ENCODE results near the gene OR4K5. TPM values are rescaled to one million over a fixed set of nuclear protein-coding genes. Genes with fewer than 3 reads are reported as not detected.

The OR4K5 gene
- total RNA-seq, 1 donor from 2014 or later: not detected

DNA sequence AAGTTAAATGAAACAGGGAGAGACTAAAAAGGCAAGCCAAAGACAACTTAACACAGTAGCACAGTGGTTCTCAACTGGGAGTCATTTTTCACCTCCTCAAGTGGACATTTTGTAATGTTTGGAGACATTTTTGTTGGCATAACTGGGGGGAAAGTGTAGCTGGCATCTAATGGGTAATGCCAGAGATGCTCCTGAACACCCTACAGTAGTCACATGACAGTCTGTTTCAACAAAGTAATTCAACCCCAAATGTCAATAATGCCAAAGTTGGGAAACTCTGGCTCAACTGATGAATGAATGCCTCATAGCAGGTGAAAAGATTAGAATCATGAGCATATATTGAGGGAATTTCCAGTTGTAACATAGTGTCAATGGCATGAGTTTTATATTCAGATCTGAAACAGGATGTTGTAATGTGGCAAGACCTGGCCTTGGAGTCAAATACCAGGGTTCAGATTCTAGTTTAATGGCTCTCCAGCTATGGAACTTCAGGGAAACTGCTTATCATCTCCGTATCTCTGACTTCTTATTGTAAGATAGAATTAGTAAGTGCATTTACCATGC lies 2.4 kb upstream of the OR4K5 start:
- POLR2A ChIA-PET: no interaction called here
- no peaks in the 10 kb centered on the region for H3K36me3 Mint-ChIP-seq (ENCODE audit: low read depth)
- H3K27me3 Mint-ChIP-seq: no peaks in the 10 kb centered on the region
- no peak for ATAC-seq (ENCODE audit: low read depth)
- intact Hi-C loops (cut with micrococcal nuclease): no loop called here
- CTCF ChIA-PET: no interaction called here
- no peaks in the 10 kb centered on the region for H3K4me1 Mint-ChIP-seq
- TF ChIP-seq, protein P1, sequence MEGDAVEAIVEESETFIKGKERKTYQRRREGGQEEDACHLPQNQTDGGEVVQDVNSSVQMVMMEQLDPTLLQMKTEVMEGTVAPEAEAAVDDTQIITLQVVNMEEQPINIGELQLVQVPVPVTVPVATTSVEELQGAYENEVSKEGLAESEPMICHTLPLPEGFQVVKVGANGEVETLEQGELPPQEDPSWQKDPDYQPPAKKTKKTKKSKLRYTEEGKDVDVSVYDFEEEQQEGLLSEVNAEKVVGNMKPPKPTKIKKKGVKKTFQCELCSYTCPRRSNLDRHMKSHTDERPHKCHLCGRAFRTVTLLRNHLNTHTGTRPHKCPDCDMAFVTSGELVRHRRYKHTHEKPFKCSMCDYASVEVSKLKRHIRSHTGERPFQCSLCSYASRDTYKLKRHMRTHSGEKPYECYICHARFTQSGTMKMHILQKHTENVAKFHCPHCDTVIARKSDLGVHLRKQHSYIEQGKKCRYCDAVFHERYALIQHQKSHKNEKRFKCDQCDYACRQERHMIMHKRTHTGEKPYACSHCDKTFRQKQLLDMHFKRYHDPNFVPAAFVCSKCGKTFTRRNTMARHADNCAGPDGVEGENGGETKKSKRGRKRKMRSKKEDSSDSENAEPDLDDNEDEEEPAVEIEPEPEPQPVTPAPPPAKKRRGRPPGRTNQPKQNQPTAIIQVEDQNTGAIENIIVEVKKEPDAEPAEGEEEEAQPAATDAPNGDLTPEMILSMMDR (IDR thresholded peaks at IDR 0.05): no peak
- no peak overlapping the region for H3K27ac Mint-ChIP-seq
- H3K9me3 Mint-ChIP-seq: no peaks in the 10 kb centered on the region
- DNase-seq: no peak
- no peak overlapping the region for H3K4me3 Mint-ChIP-seq

DNA sequence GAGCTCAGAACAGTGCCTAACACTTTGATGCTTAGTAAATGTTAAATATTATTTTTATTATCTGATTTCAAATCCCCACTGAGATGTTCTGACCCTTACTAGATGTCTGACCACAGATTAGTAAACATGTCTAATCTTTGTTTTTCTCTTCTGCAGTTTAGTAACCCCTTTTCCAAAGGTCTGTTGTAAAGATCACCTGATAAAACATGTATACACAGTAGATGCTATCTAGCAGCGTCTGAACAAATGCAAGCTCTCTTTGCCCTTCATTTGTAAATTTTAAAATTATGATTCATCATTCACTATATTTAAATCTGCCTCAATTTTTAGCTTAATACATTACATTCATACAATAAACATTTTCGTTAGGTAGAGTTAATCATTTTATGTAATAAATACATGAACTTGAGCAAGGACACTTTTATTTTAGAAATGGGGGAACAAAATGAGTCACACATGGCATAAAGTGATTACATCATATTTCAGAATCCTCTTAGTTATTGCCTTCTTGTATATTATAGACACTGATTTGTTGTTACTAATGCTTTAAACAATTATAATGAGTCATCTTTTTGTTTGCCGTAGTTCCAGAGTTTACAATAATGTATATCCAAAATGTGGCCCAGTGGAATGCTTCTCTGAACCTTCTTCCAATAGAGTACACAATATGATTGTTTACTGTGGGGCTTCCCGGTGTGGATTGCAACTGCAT lies 1.7 kb upstream of the OR4K5 start:
- CTCF ChIA-PET: no interaction called here
- Mint-ChIP-seq H3K9me3 (no peaks in the 10 kb centered on the region), H3K27me3 (no peaks in the 10 kb centered on the region), H3K27ac (no peak overlapping the region), H3K4me3 (no peak overlapping the region), H3K4me1 (no peaks in the 10 kb centered on the region), H3K36me3 (ENCODE audit: low read depth) (no peaks in the 10 kb centered on the region)
- intact Hi-C loops (cut with micrococcal nuclease): no loop called here
- TF ChIP-seq, protein P1 (IDR thresholded peaks at IDR 0.05): no peak
- POLR2A ChIA-PET: no interaction called here
- DNase-seq (no peak), ATAC-seq (ENCODE audit: low read depth) (no peak)

DNA sequence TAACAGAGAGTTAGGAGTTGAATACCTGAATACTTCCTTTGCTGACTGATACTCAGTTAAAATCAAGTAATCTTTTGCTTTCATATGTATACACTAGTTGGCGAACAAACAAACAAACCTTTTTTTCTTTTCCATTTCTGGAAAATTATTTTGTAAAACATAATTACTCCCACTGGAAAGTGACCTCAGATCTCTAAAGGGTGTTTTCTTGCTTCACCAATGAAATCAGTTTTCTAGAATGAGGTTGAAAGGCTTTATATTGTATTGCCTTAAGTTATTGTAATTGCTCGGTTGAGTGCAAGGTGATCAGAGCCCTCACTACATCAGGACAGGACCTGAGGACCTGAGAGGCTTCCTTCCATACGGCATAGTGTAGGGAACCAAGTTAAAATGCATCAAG lies 10.2 kb downstream of the OR4K5 start, which contains the start of gene OR4K1:
OR4K1 (plus strand) TSS at position 301 of the 400 bp plus-strand sequence. CDS start 4,750 bp downstream, outside the sequence.
- H3K36me3 Mint-ChIP-seq (ENCODE audit: low read depth): no peaks in the 10 kb centered on the region
- no peaks in the 10 kb centered on the region for H3K27me3 Mint-ChIP-seq
- TF ChIP-seq, protein P1 (IDR thresholded peaks at IDR 0.05): no peak
- H3K9me3 Mint-ChIP-seq: no peaks in the 10 kb centered on the region
- ATAC-seq (ENCODE audit: low read depth) (no peak), DNase-seq (no peak)
- POLR2A ChIA-PET: no interaction called here
- no peak within 1 kb of the TSS for H3K4me3 Mint-ChIP-seq
- H3K27ac Mint-ChIP-seq: no peak within 1 kb of the TSS
- no peaks in the 10 kb centered on the region for H3K4me1 Mint-ChIP-seq
- intact Hi-C loops (cut with micrococcal nuclease): no loop called here
- CTCF ChIA-PET: no interaction called here

DNA sequence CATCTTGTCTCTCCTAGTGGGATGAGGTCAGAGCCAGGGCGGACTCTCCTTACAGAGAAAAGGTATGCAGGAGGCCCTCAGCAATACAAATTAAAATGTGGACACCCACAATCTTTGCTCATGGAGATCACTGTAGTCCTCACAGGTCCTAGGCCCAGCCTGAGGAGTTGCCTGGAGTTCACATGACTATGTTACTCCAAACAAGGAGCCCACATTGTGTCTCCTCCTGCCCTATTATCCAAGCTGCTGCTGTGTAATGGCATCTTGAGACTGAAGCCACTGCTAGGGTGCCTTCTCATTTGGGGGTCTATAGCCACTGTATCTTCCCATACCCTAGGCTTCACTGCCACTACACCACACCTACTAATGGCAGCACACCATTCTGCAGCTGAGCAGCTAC lies 21.3 kb downstream of the OR4K5 start:
- ATAC-seq (ENCODE audit: low read depth): no peak
- no peak overlapping the region for H3K4me3 Mint-ChIP-seq

DNA sequence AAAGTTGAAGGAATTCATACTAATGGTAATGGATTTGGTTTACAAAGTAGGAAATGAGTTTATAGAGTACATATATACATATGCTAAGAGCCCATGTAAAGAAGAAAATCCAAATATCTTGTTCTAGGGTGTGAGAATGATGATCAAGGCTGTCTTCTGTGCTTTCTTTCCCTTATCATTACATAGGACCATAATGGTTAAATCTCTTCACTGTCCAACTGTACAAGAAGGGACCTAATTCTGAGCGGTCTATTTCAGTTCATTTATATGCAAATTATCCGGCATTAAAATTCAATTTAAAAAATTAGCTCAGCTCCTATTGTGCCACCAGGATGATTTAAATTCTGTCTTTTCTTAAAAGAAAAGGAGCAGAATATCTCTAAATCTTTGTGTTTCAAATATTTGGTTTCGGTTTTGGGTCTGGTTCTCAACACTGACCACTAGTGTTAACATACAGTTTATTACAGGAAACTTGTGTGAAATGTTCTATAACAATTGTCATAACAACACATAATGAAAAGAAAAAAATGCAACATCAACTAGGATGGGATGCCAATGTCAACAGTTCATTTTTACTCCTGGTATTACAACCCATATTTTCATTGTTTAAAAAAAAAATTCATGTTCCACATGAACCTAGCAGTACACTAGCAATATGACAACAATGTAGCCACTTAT lies 27.1 kb downstream of the OR4K5 start:
- CTCF ChIA-PET: no interaction called here
- H3K27me3 Mint-ChIP-seq: no peaks in the 10 kb centered on the region
- peaks cover 2% of the 10 kb centered on the region for H3K9me3 Mint-ChIP-seq
- ATAC-seq (ENCODE audit: low read depth): no peak
- TF ChIP-seq, protein P1 (IDR thresholded peaks at IDR 0.05): no peak
- no peaks in the 10 kb centered on the region for H3K36me3 Mint-ChIP-seq (ENCODE audit: low read depth)
- DNase-seq: no peak
- intact Hi-C loops (cut with micrococcal nuclease): no loop called here
- H3K4me3 Mint-ChIP-seq: no peak overlapping the region
- POLR2A ChIA-PET: no interaction called here
- H3K4me1 Mint-ChIP-seq: no peaks in the 10 kb centered on the region
- H3K27ac Mint-ChIP-seq: no peak overlapping the region

More for the DNA sequence above, 21.3 kb downstream of the OR4K5 start:
- intact Hi-C loops (cut with micrococcal nuclease): no loop called here
- no peaks in the 10 kb centered on the region for H3K27me3 Mint-ChIP-seq
- no peaks in the 10 kb centered on the region for H3K4me1 Mint-ChIP-seq
- TF ChIP-seq, protein P1 (IDR thresholded peaks at IDR 0.05): no peak
- no peak overlapping the region for H3K27ac Mint-ChIP-seq
- ChIA-PET POLR2A (no interaction called here), CTCF (no interaction called here)
- H3K9me3 Mint-ChIP-seq: no peaks in the 10 kb centered on the region
- H3K36me3 Mint-ChIP-seq (ENCODE audit: low read depth): no peaks in the 10 kb centered on the region
- no peak for DNase-seq

Data from activated B cell treated with CpG ODN at 0.5 μM for 24 hours (primary cell).